GM18505 (cell line): Measurements from ENCODE around the gene MAGI1.
A peak's percentile ranks its signal among the peaks of the same experiment; 100 is the strongest.

ENCODE experiments used
- ATAC-seq: cut with Tn5 transposase; IDR thresholded peaks from one replicate; pipeline ENCODE4 v1.9.1; 2021; ENCODE audit not compliant: unreplicated experiment
- POLR2A ChIP-seq: IDR thresholded peaks from 4 replicates; pipeline ENCODE4 v1.6.1; 2011; ENCODE audit warnings: borderline replicate concordance; ENCODE audit not compliant: insufficient read depth, insufficient read length; ENCODE audit errors: extremely low read depth

The MAGI1 gene

GRCh38 chr3:65356331-65357248 is 682.1 kb downstream of the MAGI1 start:
- TF ChIP-seq POLR2A = no peak
- ATAC-seq = no peak

DNA sequence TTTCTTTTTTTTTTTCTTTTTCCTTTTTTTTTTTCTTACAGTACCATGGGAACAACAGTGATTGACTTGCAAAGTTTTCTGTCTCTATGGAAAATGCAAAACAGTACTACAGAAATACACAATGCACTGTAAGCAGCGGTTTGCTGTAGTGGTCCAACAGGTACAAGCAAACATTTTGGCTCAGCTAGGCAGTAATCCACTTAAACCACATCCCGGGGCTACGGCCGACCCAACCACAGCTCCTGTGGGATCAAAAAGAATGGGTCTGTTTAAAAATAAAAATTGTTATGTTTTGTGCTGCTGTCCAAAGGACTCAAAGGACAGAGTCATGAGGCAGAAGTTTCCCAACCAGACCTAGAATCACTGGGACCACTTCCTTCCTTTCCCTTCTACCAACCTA is 683.8 kb downstream of the MAGI1 start:
- ATAC-seq = no peak
- TF ChIP-seq POLR2A = no peak

DNA sequence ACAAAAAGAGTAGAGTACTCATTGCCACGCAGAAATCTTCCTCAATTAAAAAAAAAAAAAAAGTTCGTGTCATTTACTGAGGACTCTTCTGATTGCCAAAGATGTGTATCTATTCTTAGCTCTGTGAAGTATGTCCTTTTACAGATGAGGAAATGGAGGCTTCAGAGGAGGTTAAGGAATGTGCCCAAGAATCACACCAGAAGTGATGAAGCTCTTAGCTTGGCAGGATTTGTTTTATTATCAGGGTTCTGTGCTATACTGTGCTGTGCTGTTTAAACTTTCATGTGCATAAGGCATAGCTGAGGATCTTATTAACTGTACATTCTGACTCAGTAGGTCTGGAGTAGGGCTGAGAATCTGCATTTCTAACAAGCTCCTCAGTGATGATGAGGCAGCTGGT is 685.8 kb downstream of the MAGI1 start:
- TF ChIP-seq POLR2A = no peak
- no peak for ATAC-seq

- TF ChIP-seq POLR2A = no peak
- no peak for ATAC-seq
Observed at GRCh38 chr3:65351753-65352152, 687.0 kb downstream of the MAGI1 start.

GRCh38 chr3:65350801-65351476 is 687.8 kb downstream of the MAGI1 start:
- no peak for ATAC-seq
- TF ChIP-seq POLR2A = no peak

GRCh38 chr3:65348398-65348995 is 690.2 kb downstream of the MAGI1 start:
- no peak for ATAC-seq
- no peak for TF ChIP-seq POLR2A

DNA sequence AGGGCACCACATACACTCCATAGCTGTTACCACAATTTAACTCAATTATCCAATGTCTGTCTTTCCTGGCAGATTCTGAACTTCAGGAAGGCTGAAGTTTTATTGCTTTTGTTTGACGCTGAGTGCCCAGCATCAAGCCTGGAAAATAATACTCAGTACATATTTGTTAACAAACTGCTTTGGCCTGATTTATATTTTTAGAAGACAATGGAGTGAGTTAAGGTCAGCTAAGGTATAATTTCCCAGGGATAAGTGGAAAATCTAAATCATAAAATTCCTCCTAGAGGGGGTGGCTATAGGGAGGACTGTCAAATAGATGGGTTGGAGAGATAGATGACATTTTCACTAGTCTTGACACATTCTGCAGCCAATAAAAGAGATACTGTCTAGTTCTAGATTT is 691.6 kb downstream of the MAGI1 start:
- no peak for ATAC-seq
- TF ChIP-seq POLR2A = no peak

- TF ChIP-seq POLR2A = no peak
- ATAC-seq = no peak
Observed at GRCh38 chr3:65344846-65345245, 693.9 kb downstream of the MAGI1 start.

DNA sequence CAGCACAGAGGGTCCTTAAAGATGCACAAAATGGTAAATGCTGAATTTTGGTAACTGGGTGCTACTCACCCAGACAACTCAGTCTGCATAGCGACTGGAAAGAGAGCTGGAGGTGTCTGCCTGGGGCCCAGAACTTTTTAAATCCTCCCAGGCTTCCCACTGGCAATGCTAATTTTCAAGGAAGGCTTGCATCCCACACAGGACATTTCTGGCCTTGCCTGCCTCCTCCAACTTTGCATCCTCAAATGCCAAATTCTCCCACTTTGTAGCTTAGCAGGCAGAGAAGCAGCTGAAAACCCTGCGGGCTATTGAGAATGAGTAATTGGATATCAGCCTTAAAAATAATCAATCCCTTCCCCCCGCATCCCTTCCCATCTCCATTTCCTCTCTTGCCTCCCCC is 694.3 kb downstream of the MAGI1 start:
- no peak for ATAC-seq
- no peak for TF ChIP-seq POLR2A

DNA sequence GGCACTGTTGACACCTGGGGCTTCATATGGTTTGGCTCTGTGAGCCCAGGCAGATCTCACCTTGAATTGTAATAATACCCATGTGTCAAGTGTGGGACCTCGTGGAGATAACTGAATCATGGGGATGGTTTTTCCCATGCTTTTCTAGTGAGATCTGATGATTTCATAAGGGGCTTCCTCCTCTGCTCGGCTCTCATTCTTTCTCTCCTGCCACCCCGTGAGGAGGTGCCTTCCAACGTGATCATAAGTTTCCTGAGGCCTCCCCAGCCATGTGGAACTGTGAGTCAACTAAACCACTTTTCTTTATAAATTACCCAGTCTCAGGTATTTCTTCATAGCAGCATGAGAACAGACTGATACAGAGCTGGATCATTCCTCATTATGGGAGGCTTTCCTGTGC is 695.0 kb downstream of the MAGI1 start:
- no peak for ATAC-seq
- TF ChIP-seq POLR2A = no peak

GRCh38 chr3:65343026-65343425 is 695.7 kb downstream of the MAGI1 start:
- ATAC-seq = no peak
- TF ChIP-seq POLR2A = no peak

DNA sequence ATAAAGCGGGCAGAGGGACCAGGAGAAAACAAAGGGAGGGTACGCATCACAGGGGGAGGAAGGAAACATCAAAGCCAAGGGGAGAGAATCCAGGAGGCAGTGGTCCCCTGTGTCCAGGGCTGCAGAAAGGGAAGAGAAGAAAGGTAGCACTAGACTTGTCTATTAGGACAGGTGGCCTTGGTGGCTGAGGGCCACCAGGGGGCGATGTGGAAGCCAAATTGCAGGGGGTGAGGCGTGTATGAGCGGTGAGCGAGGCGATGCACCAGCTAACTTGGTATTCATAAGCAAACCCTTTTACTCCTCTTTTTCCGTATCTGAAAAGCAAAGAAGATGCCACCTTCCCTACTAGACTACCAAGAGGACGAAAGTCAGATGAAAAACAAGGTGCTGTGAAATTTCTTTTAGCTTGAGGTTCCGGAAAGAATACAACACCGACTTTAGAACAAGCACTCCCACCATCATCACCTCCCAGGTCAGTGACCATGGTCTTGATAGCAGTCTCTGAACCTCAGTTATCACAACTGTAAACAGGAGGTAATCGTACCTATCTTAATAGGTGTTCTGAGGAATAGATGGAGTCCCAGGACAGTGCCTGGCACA is 696.5 kb downstream of the MAGI1 start:
- peak; percentile 77 for ATAC-seq
- TF ChIP-seq POLR2A = no peak

GRCh38 chr3:65339192-65339740 is 699.5 kb downstream of the MAGI1 start:
- TF ChIP-seq POLR2A = no peak
- ATAC-seq = no peak

GRCh38 chr3:65338571-65338970 is 700.1 kb downstream of the MAGI1 start:
- no peak for ATAC-seq
- no peak for TF ChIP-seq POLR2A

DNA sequence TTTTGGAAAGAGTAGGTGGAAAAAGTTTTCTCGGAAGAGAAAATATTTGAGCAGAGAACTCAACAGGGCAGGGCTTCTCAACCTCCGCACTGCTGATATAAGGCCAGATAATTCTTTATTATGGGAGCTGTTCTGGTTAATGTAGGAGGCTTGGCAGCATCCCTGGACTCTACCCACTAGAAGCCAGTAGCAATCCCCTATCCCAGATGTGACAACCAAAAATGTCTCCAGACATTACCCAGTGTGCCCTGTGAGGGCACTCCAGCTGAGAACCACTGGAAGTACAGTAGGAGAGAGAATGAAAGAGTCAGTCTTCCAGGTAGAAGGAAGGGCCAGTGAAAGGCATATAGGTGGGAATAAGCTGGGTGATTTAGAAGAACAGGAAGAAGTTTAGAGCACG is 703.1 kb downstream of the MAGI1 start:
- no peak for TF ChIP-seq POLR2A
- no peak for ATAC-seq
